Measurements from ENCODE around the gene EVA1C. TPM values are rescaled to one million over a fixed set of nuclear protein-coding genes. Genes with fewer than 3 reads are reported as not detected.

Gene EVA1C
- total RNA-seq, 1 experiment from 2014 or later, result 29.3 TPM

- no peak for TF ChIP-seq POLR2AphosphoS5 (IDR thresholded peaks at IDR 0.05; ENCODE audit: low read depth, low read length)
Observed at GRCh38 chr21:32544697-32545096, 132.2 kb downstream of the EVA1C start (continued).

- TF ChIP-seq EGR1 (IDR thresholded peaks at IDR 0.05; ENCODE audit: low read depth), result no peak
- TF ChIP-seq FOSL1 (IDR thresholded peaks at IDR 0.05; ENCODE audit: low read depth), result peak; percentile 10; the same call in 1 of the 2 replicates
- TF ChIP-seq, protein P1, sequence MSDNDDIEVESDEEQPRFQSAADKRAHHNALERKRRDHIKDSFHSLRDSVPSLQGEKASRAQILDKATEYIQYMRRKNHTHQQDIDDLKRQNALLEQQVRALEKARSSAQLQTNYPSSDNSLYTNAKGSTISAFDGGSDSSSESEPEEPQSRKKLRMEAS (IDR thresholded peaks at IDR 0.05), result no peak
- H3K79me2 ChIP-seq (ENCODE audit: insufficient read depth, low read length), result no peaks in the 10 kb centered on the region
- H3K9me2 ChIP-seq (ENCODE audit: insufficient read depth), result no peaks in the 10 kb centered on the region
- POLR2A ChIA-PET, result no interaction called here
- intact Hi-C loops (cut with micrococcal nuclease), result no loop called here
- H2AFZ ChIP-seq (ENCODE audit: low read depth, low read length, poor library complexity, severe bottlenecking), result no peak overlapping the region
- no peak overlapping the region for H3K4me3 ChIP-seq (replicated peaks in 1 of 2; ENCODE audit: low read depth in 1 of 2, low read length in 2 of 2)
- ATAC-seq, result no peak
- H3K9me3 ChIP-seq (ENCODE audit: control insufficient read depth in 1 of 2, insufficient read depth in 1 of 2, low read depth in 1 of 2, low read length in 2 of 2), result no peaks in the 10 kb centered on the region
- no peaks in the 10 kb centered on the region for H3K36me3 ChIP-seq (ENCODE audit: control insufficient read depth in 1 of 2, insufficient read depth in 2 of 2, low read length in 2 of 2)
- RAD21 ChIA-PET (ENCODE audit: low non-redundant PET in 1 of 2, low total read pairs in 2 of 2, uncharacterized antibody in 2 of 2, unreplicated experiment in 2 of 2), result no interaction called here
- H3K27me3 ChIP-seq (ENCODE audit: insufficient read depth, low read length), result no peaks in the 10 kb centered on the region
- H3K4me2 ChIP-seq (ENCODE audit: low read length), result 0 out of 2 replicates have a peak overlapping the region, but pooled peaks have one; percentile 11
- no peak overlapping the region for H3K9ac ChIP-seq (ENCODE audit: low read length)
- no TSS peak for BruUV-seq (replicated peaks)
- no peak for DNase-seq (ENCODE audit: low read depth, low spot score)
- H3K27ac ChIP-seq (ENCODE audit: low read depth, low read length), result no peak overlapping the region
- CTCF ChIA-PET, result no interaction called here
- H3K4me1 ChIP-seq (ENCODE audit: control insufficient read depth in 1 of 2, insufficient read depth in 2 of 2, low read length in 2 of 2), result peaks cover 0 to 11% of the 10 kb centered on the region in 2 experiments; a peak in 1 of 4 replicates
- no peaks in the 10 kb centered on the region for H4K20me1 ChIP-seq (ENCODE audit: insufficient read depth)
Observed at GRCh38 chr21:32545948-32546441, 133.5 kb downstream of the EVA1C start.

DNA sequence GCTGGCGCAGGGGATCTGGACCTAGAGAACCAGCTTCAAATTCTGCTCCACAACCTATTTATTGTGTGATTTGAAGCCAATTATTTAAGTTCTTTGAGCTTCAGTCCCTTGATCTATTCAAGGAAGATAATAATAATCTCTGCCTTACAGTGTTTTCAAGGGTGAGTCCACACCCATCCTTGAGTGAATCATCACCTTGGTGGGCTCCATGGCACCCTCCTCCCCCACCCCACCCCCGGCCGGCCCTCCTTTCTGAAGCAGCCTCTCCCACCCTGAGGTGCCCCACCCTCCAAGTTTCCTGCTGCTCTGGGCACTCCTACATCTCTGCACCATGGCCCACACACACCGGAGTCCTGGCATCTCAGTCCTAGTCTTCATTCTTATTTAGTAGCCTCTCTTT lies 134.5 kb downstream of the EVA1C start:
- Histone ChIP-seq H3K36me3 (ENCODE audit: control insufficient read depth in 1 of 2, insufficient read depth in 2 of 2, low read length in 2 of 2) (no peaks in the 10 kb centered on the region), H3K9me3 (ENCODE audit: control insufficient read depth in 1 of 2, insufficient read depth in 1 of 2, low read depth in 1 of 2, low read length in 2 of 2) (no peaks in the 10 kb centered on the region), H3K27ac (ENCODE audit: low read depth, low read length) (no peak overlapping the region), H3K9me2 (ENCODE audit: insufficient read depth) (no peaks in the 10 kb centered on the region), H3K4me2 (ENCODE audit: low read length) (no peak overlapping the region), H3K27me3 (ENCODE audit: insufficient read depth, low read length) (no peaks in the 10 kb centered on the region), H3K9ac (ENCODE audit: low read length) (no peak overlapping the region), H4K20me1 (ENCODE audit: insufficient read depth) (no peaks in the 10 kb centered on the region), H3K79me2 (ENCODE audit: insufficient read depth, low read length) (no peaks in the 10 kb centered on the region), H3K4me1 (ENCODE audit: control insufficient read depth in 1 of 2, insufficient read depth in 2 of 2, low read length in 2 of 2) (peaks cover 0 to 11% of the 10 kb centered on the region in 2 experiments; a peak in 1 of 4 replicates), H2AFZ (ENCODE audit: low read depth, low read length, poor library complexity, severe bottlenecking) (no peak overlapping the region), H3K4me3 (replicated peaks in 1 of 2; ENCODE audit: low read depth in 1 of 2, low read length in 2 of 2) (no peak overlapping the region)
- ChIA-PET CTCF (no interaction called here), RAD21 (ENCODE audit: low non-redundant PET in 1 of 2, low total read pairs in 2 of 2, uncharacterized antibody in 2 of 2, unreplicated experiment in 2 of 2) (no interaction called here), POLR2A (no interaction called here)
- intact Hi-C loops (cut with micrococcal nuclease), result no loop called here
- TF ChIP-seq ELF1 (IDR thresholded peaks at IDR 0.05; ENCODE audit: borderline replicate concordance, low read depth), result no peak
- TF ChIP-seq TCF7L2 (IDR thresholded peaks at IDR 0.05; ENCODE audit: borderline replicate concordance, extremely low read depth, insufficient read depth, insufficient read length), result no peak
- ATAC-seq (no peak), DNase-seq (ENCODE audit: low read depth, low spot score) (no peak)
- BruUV-seq (replicated peaks), result no TSS peak

Measured in HCT116 (cell line).